CD4-positive, alpha-beta T cell treated with Interleukin-6 for 4 hours (primary cell): ENCODE measurements around the gene LAMA3.
A peak's percentile ranks its signal among the peaks of the same experiment; 100 is the strongest.

Experiments used
- DNase-seq: peaks from one replicate; pipeline ENCODE4 v3.0.0-alpha.2; 2020; ENCODE audit warnings: mixed read lengths

Gene LAMA3

GRCh38 chr18:23857756-23858155 is 168.5 kb downstream of the LAMA3 start:
- DNase-seq = no peak

GRCh38 chr18:23859466-23860336 is 170.4 kb downstream of the LAMA3 start:
- no peak for DNase-seq

GRCh38 chr18:23861326-23861725 is 172.1 kb downstream of the LAMA3 start:
- no peak for DNase-seq

GRCh38 chr18:23861805-23862470 is 172.7 kb downstream of the LAMA3 start:
- no peak for DNase-seq

- peak; percentile 57 for DNase-seq
Observed at GRCh38 chr18:23864624-23865023, 175.4 kb downstream of the LAMA3 start.

GRCh38 chr18:23867006-23867405 is 177.8 kb downstream of the LAMA3 start:
- peak; percentile 10 for DNase-seq

- DNase-seq = no peak
Observed at GRCh38 chr18:23868136-23868785, 179.0 kb downstream of the LAMA3 start.

GRCh38 chr18:23870676-23871380 is 181.6 kb downstream of the LAMA3 start:
- DNase-seq = no peak

GRCh38 chr18:23871410-23871809 is 182.2 kb downstream of the LAMA3 start:
- DNase-seq = peak; percentile 82

GRCh38 chr18:23872701-23873550 is 183.7 kb downstream of the LAMA3 start:
- peak; percentile 78 for DNase-seq

- DNase-seq = no peak
Observed at GRCh38 chr18:23875966-23876895, 187.0 kb downstream of the LAMA3 start.

GRCh38 chr18:23876921-23877320 is 187.7 kb downstream of the LAMA3 start:
- no peak for DNase-seq

- DNase-seq = no peak
Observed at GRCh38 chr18:23877371-23877770, 188.1 kb downstream of the LAMA3 start.

GRCh38 chr18:23878336-23878900 is 189.2 kb downstream of the LAMA3 start:
- DNase-seq = no peak

- no peak for DNase-seq
Observed at GRCh38 chr18:23879126-23879525, 189.9 kb downstream of the LAMA3 start.

- DNase-seq = no peak
Observed at GRCh38 chr18:23879544-23879943, 190.3 kb downstream of the LAMA3 start.

GRCh38 chr18:23879966-23880565 is 190.8 kb downstream of the LAMA3 start:
- no peak for DNase-seq

- no peak for DNase-seq
Observed at GRCh38 chr18:23880931-23881617, 191.8 kb downstream of the LAMA3 start.

- no peak for DNase-seq
Observed at GRCh38 chr18:23881778-23882177, 192.5 kb downstream of the LAMA3 start.
